GM12878 (cell line): ENCODE results near the gene TBC1D28.
"Not testable (repeated sequence)": the region's sequence is repeated elsewhere in the genome, so short reads cannot be mapped to it uniquely, and the experiment has no call there.

Source experiments
- CHD4 ChIP-seq: fragments of 200-600 bp; sonication (generic); IDR thresholded peaks from 2 replicates; pipeline ENCODE4 v1.6.1; 2016; ENCODE audit warnings: mild to moderate bottlenecking
- CTCF ChIP-seq, 3 experiments: IDR thresholded peaks in 2 of 3; conservative IDR thresholded peaks in 1 of 3; 2 replicates each; pipeline ENCODE4 v1.5.1; 2011; ENCODE audit warnings: low read depth in 3 of 3, low read length in 3 of 3, mild to moderate bottlenecking in 3 of 3, control low read depth in 2 of 3, moderate library complexity in 2 of 3, inconsistent platforms in 1 of 3, mixed read lengths in 1 of 3; ENCODE audit not compliant: control insufficient read depth in 2 of 3, insufficient read depth in 1 of 3; ENCODE audit errors: extremely low read depth in 1 of 3
- EP300 ChIP-seq, 2 experiments: fragments of 150-350 bp in 1 of 2; IDR thresholded peaks; 2 replicates each; pipeline ENCODE4 v1.6.1; 2011 to 2012; ENCODE audit warnings: low read depth in 2 of 2, low read length in 2 of 2, borderline replicate concordance in 1 of 2, improper control_type of control experiment in 1 of 2, inconsistent platforms in 1 of 2; ENCODE audit not compliant: control insufficient read depth in 1 of 2
- GABPA ChIP-seq: IDR thresholded peaks from 2 replicates; pipeline ENCODE4 v1.6.1; 2014; ENCODE audit warnings: antibody characterized with exemption, low read depth, mild to moderate bottlenecking, inconsistent platforms
- NR2C2 ChIP-seq: IDR thresholded peaks from 2 replicates; pipeline ENCODE4 v1.6.1; 2011; ENCODE audit warnings: borderline replicate concordance, low read depth; ENCODE audit not compliant: control insufficient read depth, insufficient read length
- TAF1 ChIP-seq: IDR thresholded peaks from 2 replicates; pipeline ENCODE4 v1.6.1; 2011; ENCODE audit warnings: mild to moderate bottlenecking, low read depth, low read length, borderline replicate concordance
- TCF12 ChIP-seq: IDR thresholded peaks from 2 replicates; pipeline ENCODE4 v1.6.1; 2011; ENCODE audit warnings: low read depth, mild to moderate bottlenecking, low read length
- YBX1 ChIP-seq: fragments of 450-650 bp; IDR thresholded peaks from 2 replicates; pipeline ENCODE4 v1.6.1; 2016; ENCODE audit warnings: antibody characterized with exemption
- ZNF592 ChIP-seq: fragments of 450-650 bp; IDR thresholded peaks from 2 replicates; pipeline ENCODE4 v1.6.1; 2017; ENCODE audit warnings: mild to moderate bottlenecking, moderate library complexity

- TF ChIP-seq CTCF (IDR thresholded peaks at IDR 0.05 in 2 of 3, conservative IDR thresholded peaks at IDR 0.05 in 1 of 3; ENCODE audit: control insufficient read depth in 2 of 3, extremely low read depth in 1 of 3, insufficient read depth in 1 of 3, low read depth in 3 of 3, low read length in 3 of 3); TAF1; CHD4; ZNF592; NR2C2; GABPA; YBX1; TCF12; EP300 (IDR thresholded peaks at IDR 0.05; ENCODE audit: borderline replicate concordance in 1 of 2, control insufficient read depth in 1 of 2, low read depth in 2 of 2, low read length in 2 of 2): not testable (repeated sequence)
These were observed 28.4 kb upstream of the TBC1D28 start for GRCh38 chr17:18672395-18673227.
